PC-9 (cell line): ENCODE data around the gene WAS.

Experiments
- CTCF ChIP-seq: fragments of 200-600 bp; sonication (generic); conservative IDR thresholded peaks from 2 replicates; pipeline ENCODE4 v1.6.1; 2017; ENCODE audit warnings: mixed run types, antibody characterized with exemption, mild to moderate bottlenecking, moderate library complexity
- EZH2 ChIP-seq: fragments of 200-600 bp; sonication (generic); IDR thresholded peaks from 2 replicates; pipeline ENCODE4 v1.8.0; 2017; ENCODE audit warnings: antibody characterized with exemption, low read depth

GRCh38 chrX:48719958-48720357 is 36.4 kb downstream of the WAS start:
- TF ChIP-seq CTCF, result no peak
- no peak for TF ChIP-seq EZH2
